K562 (cell line): Measurements from ENCODE around the gene PDIA2.

ENCODE experiments used
- BCLAF1 ChIP-seq, 2 experiments: fragments of 450-650 bp in 1 of 2; IDR thresholded peaks; 2 replicates each; pipeline ENCODE4 v1.6.1; 2011 to 2017; ENCODE audit warnings: low read depth in 2 of 2, antibody characterized with exemption in 1 of 2, borderline replicate concordance in 1 of 2, low read length in 1 of 2, mild to moderate bottlenecking in 1 of 2, mixed read lengths in 1 of 2; ENCODE audit not compliant: control insufficient read depth in 1 of 2
- CEBPZ ChIP-seq: fragments of 150-350 bp; IDR thresholded peaks from 2 replicates; pipeline ENCODE4 v1.6.1; 2014; ENCODE audit warnings: low read depth, mild to moderate bottlenecking, low read length, borderline replicate concordance
- CTCF ChIP-seq, 3 experiments: IDR thresholded peaks in 2 of 3; conservative IDR thresholded peaks in 1 of 3; 2 replicates each; pipeline ENCODE4 v1.5.1; 2011 to 2012; ENCODE audit warnings: low read length in 3 of 3, mild to moderate bottlenecking in 3 of 3, control low read depth in 2 of 3, improper control_type of control experiment in 1 of 3, inconsistent platforms in 1 of 3, low read depth in 1 of 3, mixed read lengths in 1 of 3, moderate library complexity in 1 of 3; ENCODE audit not compliant: insufficient read depth in 2 of 3
- FOXJ3 ChIP-seq: sonication (generic); formaldehyde crosslinking; IDR thresholded peaks from 2 replicates; pipeline ENCODE4 v1.4.0; 2020; ENCODE audit warnings: mild to moderate bottlenecking, missing genetic modification reagents
- LEF1 ChIP-seq: fragments of 450-650 bp; IDR thresholded peaks from 2 replicates; pipeline ENCODE4 v1.6.1; 2016; ENCODE audit warnings: mild to moderate bottlenecking
- NFIC ChIP-seq: fragments of 450-650 bp; IDR thresholded peaks from 2 replicates; pipeline ENCODE4 v1.6.1; 2017; ENCODE audit warnings: mild to moderate bottlenecking, inconsistent platforms
- POLR2A ChIP-seq: fragments of 450-650 bp; conservative IDR thresholded peaks from 2 replicates; pipeline ENCODE4 v1.6.1; 2016
- SAP30 ChIP-seq: fragments of 200-600 bp; sonication (generic); IDR thresholded peaks from 2 replicates; pipeline ENCODE4 v1.6.1; 2012; ENCODE audit warnings: borderline replicate concordance, low read depth, mild to moderate bottlenecking, moderate library complexity, low read length, control low read depth, inconsistent platforms; ENCODE audit not compliant: insufficient read depth, poor library complexity, severe bottlenecking
- SIX5 ChIP-seq, 2 experiments: IDR thresholded peaks; 2 replicates each; pipeline ENCODE4 v1.6.1; 2011; ENCODE audit warnings: low read length in 2 of 2, borderline replicate concordance in 1 of 2, low read depth in 1 of 2, mild to moderate bottlenecking in 1 of 2, moderate library complexity in 1 of 2; ENCODE audit not compliant: insufficient read depth in 1 of 2
- XRCC5 ChIP-seq: fragments of 200-400 bp; formaldehyde crosslinking; IDR thresholded peaks from 2 replicates; pipeline ENCODE4 v1.6.1; 2017; ENCODE audit warnings: low read depth, mild to moderate bottlenecking, low read length
- ZHX1 ChIP-seq: fragments of 150-350 bp; conservative IDR thresholded peaks from 2 replicates; pipeline ENCODE4 v1.6.1; 2014; ENCODE audit warnings: low read length
- ZNF764 ChIP-seq: fragments of 250-450 bp; sonication (Bioruptor Pico); IDR thresholded peaks from 2 replicates; pipeline ENCODE4 v1.4.0; 2020; ENCODE audit warnings: low read depth, mild to moderate bottlenecking, moderate library complexity
- TF ChIP-seq, protein P1 (sequence below): fragments of 250-450 bp; sonication (Bioruptor Pico); IDR thresholded peaks from 2 replicates; pipeline ENCODE4 v1.8.0; 2022; ENCODE audit warnings: inconsistent platforms, mild to moderate bottlenecking, moderate library complexity, borderline replicate concordance
- TF ChIP-seq, protein P2 (sequence below): sonication (generic); formaldehyde crosslinking; IDR thresholded peaks from 2 replicates; pipeline ENCODE4 v1.8.1; 2023; ENCODE audit warnings: mild to moderate bottlenecking, missing genetic modification reagents

- TF ChIP-seq FOXJ3 (CRISPR knock-in tag) (no peak), ZNF764 (CRISPR knock-in tag) (no peak), NFIC (no peak), XRCC5 (no peak), POLR2A (no peak), CEBPZ (no peak), LEF1 (no peak), CTCF (IDR thresholded peaks at IDR 0.05 in 2 of 3, conservative IDR thresholded peaks at IDR 0.05 in 1 of 3; ENCODE audit: insufficient read depth in 2 of 3, low read depth in 1 of 3, low read length in 3 of 3) (no peak), SAP30 (no peak), ZHX1 (no peak), BCLAF1 (IDR thresholded peaks at IDR 0.05; ENCODE audit: borderline replicate concordance in 1 of 2, control insufficient read depth in 1 of 2, low read depth in 2 of 2, low read length in 1 of 2) (no peak), SIX5 (IDR thresholded peaks at IDR 0.05; ENCODE audit: borderline replicate concordance in 1 of 2, insufficient read depth in 1 of 2, low read depth in 1 of 2, low read length in 2 of 2) (no peak)
- TF ChIP-seq, protein P1, sequence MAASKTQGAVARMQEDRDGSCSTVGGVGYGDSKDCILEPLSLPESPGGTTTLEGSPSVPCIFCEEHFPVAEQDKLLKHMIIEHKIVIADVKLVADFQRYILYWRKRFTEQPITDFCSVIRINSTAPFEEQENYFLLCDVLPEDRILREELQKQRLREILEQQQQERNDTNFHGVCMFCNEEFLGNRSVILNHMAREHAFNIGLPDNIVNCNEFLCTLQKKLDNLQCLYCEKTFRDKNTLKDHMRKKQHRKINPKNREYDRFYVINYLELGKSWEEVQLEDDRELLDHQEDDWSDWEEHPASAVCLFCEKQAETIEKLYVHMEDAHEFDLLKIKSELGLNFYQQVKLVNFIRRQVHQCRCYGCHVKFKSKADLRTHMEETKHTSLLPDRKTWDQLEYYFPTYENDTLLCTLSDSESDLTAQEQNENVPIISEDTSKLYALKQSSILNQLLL (CRISPR knock-in tag) = no peak
- TF ChIP-seq, protein P2, sequence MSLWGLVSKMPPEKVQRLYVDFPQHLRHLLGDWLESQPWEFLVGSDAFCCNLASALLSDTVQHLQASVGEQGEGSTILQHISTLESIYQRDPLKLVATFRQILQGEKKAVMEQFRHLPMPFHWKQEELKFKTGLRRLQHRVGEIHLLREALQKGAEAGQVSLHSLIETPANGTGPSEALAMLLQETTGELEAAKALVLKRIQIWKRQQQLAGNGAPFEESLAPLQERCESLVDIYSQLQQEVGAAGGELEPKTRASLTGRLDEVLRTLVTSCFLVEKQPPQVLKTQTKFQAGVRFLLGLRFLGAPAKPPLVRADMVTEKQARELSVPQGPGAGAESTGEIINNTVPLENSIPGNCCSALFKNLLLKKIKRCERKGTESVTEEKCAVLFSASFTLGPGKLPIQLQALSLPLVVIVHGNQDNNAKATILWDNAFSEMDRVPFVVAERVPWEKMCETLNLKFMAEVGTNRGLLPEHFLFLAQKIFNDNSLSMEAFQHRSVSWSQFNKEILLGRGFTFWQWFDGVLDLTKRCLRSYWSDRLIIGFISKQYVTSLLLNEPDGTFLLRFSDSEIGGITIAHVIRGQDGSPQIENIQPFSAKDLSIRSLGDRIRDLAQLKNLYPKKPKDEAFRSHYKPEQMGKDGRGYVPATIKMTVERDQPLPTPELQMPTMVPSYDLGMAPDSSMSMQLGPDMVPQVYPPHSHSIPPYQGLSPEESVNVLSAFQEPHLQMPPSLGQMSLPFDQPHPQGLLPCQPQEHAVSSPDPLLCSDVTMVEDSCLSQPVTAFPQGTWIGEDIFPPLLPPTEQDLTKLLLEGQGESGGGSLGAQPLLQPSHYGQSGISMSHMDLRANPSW (CRISPR knock-in tag) = no peak
These were observed 20.7 kb upstream of the PDIA2 start for GRCh38 chr16:262121-262745.
